ENCODE data around the gene OR5K2.

- no peak for TF ChIP-seq CTCF (IDR thresholded peaks at IDR 0.05)
- TF ChIP-seq POLR2A (IDR thresholded peaks at IDR 0.05): no peak
- no peak for TF ChIP-seq EP300 (IDR thresholded peaks at IDR 0.05)
- TF ChIP-seq POLR2AphosphoS5 (IDR thresholded peaks at IDR 0.05): peak in 1 of 2 donors; percentile 11
These were observed 24.5 kb downstream of the OR5K2 start for GRCh38 chr3:98521897-98522543.
